ENCODE data around the gene GSTM4. TPM values are rescaled to one million over a fixed set of nuclear protein-coding genes. Genes with fewer than 3 reads are reported as not detected.

Gene GSTM4
- total RNA-seq, 1 experiment from 2014 or later: 7.7 TPM

DNA sequence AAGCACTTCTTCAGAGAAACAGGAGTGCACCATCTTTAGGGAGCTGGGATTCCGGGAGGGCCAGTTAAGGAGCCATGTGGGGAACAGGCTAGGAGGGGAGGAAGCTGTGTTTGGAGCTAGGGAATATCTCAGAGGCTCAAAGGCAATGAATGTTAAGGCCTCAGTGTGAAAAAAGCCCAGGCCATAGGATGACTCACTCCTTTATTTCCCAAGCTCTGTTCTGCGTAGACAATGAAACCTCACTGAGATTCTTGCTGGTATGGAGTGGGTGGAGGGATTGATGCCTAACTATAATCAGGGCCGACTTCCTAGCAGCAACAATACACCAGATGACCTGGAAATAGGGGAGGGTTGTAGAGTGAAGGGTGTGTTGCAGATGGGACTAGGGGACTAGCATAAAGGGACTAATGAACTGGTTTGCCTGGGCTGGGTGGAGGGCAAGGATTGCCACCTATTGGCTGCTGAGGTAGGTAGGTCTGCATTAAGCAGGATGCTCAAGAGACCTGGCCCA lies 38.6 kb upstream of the GSTM4 start:
- Histone ChIP-seq H3K9ac (ENCODE audit: low read length) (peak overlapping the region; percentile 23; the same call in 1 of the 2 replicates), H3K9me3 (ENCODE audit: low read length) (no peaks in the 10 kb centered on the region), H3K27ac (ENCODE audit: low read length) (peak overlapping the region; percentile 76), H3K79me2 (ENCODE audit: low read length) (peaks cover 27% of the 10 kb centered on the region), H3K4me1 (ENCODE audit: low read length) (peaks cover 67% of the 10 kb centered on the region), H3K9me2 (replicated peaks; ENCODE audit: insufficient read depth, low read length) (no peaks in the 10 kb centered on the region), H3K4me3 (ENCODE audit: low read length) (no peak overlapping the region), H3K4me2 (ENCODE audit: low read depth, low read length, poor library complexity, severe bottlenecking) (peak overlapping the region; percentile 97), H2AFZ (ENCODE audit: low read length) (no peak overlapping the region), H3K27me3 (ENCODE audit: low read length) (no peaks in the 10 kb centered on the region), H4K20me1 (ENCODE audit: insufficient read depth, low read depth, low read length) (peaks cover 9% of the 10 kb centered on the region; the same call in 1 of the 2 replicates), H3K36me3 (ENCODE audit: insufficient read depth, low read length) (no peaks in the 10 kb centered on the region)
- peak; percentile 75 for DNase-seq

- Histone ChIP-seq H3K4me1 (ENCODE audit: low read length) (peaks cover 82% of the 10 kb centered on the region), H3K9ac (ENCODE audit: low read length) (peak overlapping the region; percentile 92), H3K79me2 (ENCODE audit: low read length) (peaks cover 43% of the 10 kb centered on the region)
Observed at GRCh38 chr1:109618661-109619575, 37.0 kb upstream of the GSTM4 start.

GRCh38 chr1:109619576-109620400 lies 36.1 kb upstream of the GSTM4 start, which contains the start of the genes AMPD2 and GNAT2:
TSS of gene AMPD2 (plus strand) at chr1:109619837. CDS start at chr1:109621176, 1,339 bp downstream.
TSS of gene GNAT2 (minus strand) at chr1:109619616. CDS start at chr1:109612870, 6,746 bp downstream.
- Histone ChIP-seq H2AFZ (ENCODE audit: low read length) (peak within 1 kb of the TSS; percentile 81; the same call in 1 of the 2 replicates), H3K4me1 (ENCODE audit: low read length) (peaks cover 82% of the 10 kb centered on the region), H3K9me2 (replicated peaks; ENCODE audit: insufficient read depth, low read length) (no peaks in the 10 kb centered on the region), H3K4me2 (ENCODE audit: low read depth, low read length, poor library complexity, severe bottlenecking) (peak within 1 kb of the TSS; percentile 97), H3K27ac (ENCODE audit: low read length) (peak within 1 kb of the TSS; percentile 76), H3K36me3 (ENCODE audit: insufficient read depth, low read length) (no peaks in the 10 kb centered on the region), H3K4me3 (ENCODE audit: low read length) (peak within 1 kb of the TSS; percentile 92), H4K20me1 (ENCODE audit: insufficient read depth, low read depth, low read length) (peaks cover 14% of the 10 kb centered on the region; the same call in 1 of the 2 replicates), H3K27me3 (ENCODE audit: low read length) (no peaks in the 10 kb centered on the region), H3K79me2 (ENCODE audit: low read length) (peaks cover 50% of the 10 kb centered on the region), H3K9me3 (ENCODE audit: low read length) (no peaks in the 10 kb centered on the region), H3K9ac (ENCODE audit: low read length) (peak within 1 kb of the TSS; percentile 92)
- peak; percentile 94 for DNase-seq

More at GRCh38 chr1:109618661-109619575, 37.0 kb upstream of the GSTM4 start:
- H3K27ac ChIP-seq (ENCODE audit: low read length): peak overlapping the region; percentile 76
- no peaks in the 10 kb centered on the region for H3K27me3 ChIP-seq (ENCODE audit: low read length)
- H4K20me1 ChIP-seq (ENCODE audit: insufficient read depth, low read depth, low read length): peaks cover 13% of the 10 kb centered on the region; the same call in 1 of the 2 replicates
- H3K9me3 ChIP-seq (ENCODE audit: low read length): no peaks in the 10 kb centered on the region
- H3K4me3 ChIP-seq (ENCODE audit: low read length): peak overlapping the region; percentile 92
- no peaks in the 10 kb centered on the region for H3K9me2 ChIP-seq (replicated peaks; ENCODE audit: insufficient read depth, low read length)
- H2AFZ ChIP-seq (ENCODE audit: low read length): peak overlapping the region; percentile 22; the same call in 1 of the 2 replicates
- DNase-seq: no peak
- H3K36me3 ChIP-seq (ENCODE audit: insufficient read depth, low read length): no peaks in the 10 kb centered on the region
- H3K4me2 ChIP-seq (ENCODE audit: low read depth, low read length, poor library complexity, severe bottlenecking): peak overlapping the region; percentile 97

GRCh38 chr1:109620401-109620791 lies 35.5 kb upstream of the GSTM4 start:
- H3K9ac ChIP-seq (ENCODE audit: low read length): peak overlapping the region; percentile 92
- peak overlapping the region; percentile 76 for H3K27ac ChIP-seq (ENCODE audit: low read length)
- no peaks in the 10 kb centered on the region for H3K9me3 ChIP-seq (ENCODE audit: low read length)
- H2AFZ ChIP-seq (ENCODE audit: low read length): no peak overlapping the region
- H3K79me2 ChIP-seq (ENCODE audit: low read length): peaks cover 56% of the 10 kb centered on the region
- H4K20me1 ChIP-seq (ENCODE audit: insufficient read depth, low read depth, low read length): peaks cover 19% of the 10 kb centered on the region; the same call in 1 of the 2 replicates
- H3K4me3 ChIP-seq (ENCODE audit: low read length): peak overlapping the region; percentile 92
- DNase-seq: no peak
- H3K36me3 ChIP-seq (ENCODE audit: insufficient read depth, low read length): no peaks in the 10 kb centered on the region
- H3K27me3 ChIP-seq (ENCODE audit: low read length): no peaks in the 10 kb centered on the region
- H3K4me1 ChIP-seq (ENCODE audit: low read length): peaks cover 82% of the 10 kb centered on the region
- no peaks in the 10 kb centered on the region for H3K9me2 ChIP-seq (replicated peaks; ENCODE audit: insufficient read depth, low read length)
- peak overlapping the region; percentile 97 for H3K4me2 ChIP-seq (ENCODE audit: low read depth, low read length, poor library complexity, severe bottlenecking)

DNA sequence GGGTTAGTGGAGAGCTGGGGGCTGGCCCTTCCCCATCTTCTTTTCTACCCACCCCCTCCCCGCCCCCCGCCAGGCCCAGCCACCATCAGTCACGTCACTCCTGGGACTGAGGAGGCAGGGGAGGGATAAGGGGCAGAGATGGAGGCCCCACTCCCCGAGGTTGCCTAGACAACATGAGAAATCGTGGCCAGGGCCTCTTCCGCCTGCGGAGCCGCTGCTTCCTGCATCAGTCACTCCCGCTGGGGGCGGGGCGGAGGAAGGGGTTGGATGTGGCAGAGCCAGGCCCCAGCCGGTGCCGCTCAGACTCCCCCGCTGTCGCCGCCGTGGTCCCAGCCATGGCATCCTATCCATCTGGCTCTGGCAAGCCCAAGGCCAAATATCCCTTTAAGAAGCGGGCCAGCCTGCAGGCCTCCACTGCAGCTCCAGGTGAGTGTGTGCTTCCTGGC lies 35.0 kb upstream of the GSTM4 start:
- Histone ChIP-seq H3K4me1 (ENCODE audit: low read length) (peaks cover 79% of the 10 kb centered on the region), H3K9ac (ENCODE audit: low read length) (peak overlapping the region; percentile 92), H3K9me3 (ENCODE audit: low read length) (no peaks in the 10 kb centered on the region), H4K20me1 (ENCODE audit: insufficient read depth, low read depth, low read length) (peaks cover 24% of the 10 kb centered on the region; the same call in 1 of the 2 replicates), H3K9me2 (replicated peaks; ENCODE audit: insufficient read depth, low read length) (no peaks in the 10 kb centered on the region), H3K79me2 (ENCODE audit: low read length) (peaks cover 61% of the 10 kb centered on the region), H3K4me2 (ENCODE audit: low read depth, low read length, poor library complexity, severe bottlenecking) (peak overlapping the region; percentile 97), H3K4me3 (ENCODE audit: low read length) (peak overlapping the region; percentile 92), H3K27me3 (ENCODE audit: low read length) (no peaks in the 10 kb centered on the region), H3K27ac (ENCODE audit: low read length) (peak overlapping the region; percentile 93), H2AFZ (ENCODE audit: low read length) (no peak overlapping the region), H3K36me3 (ENCODE audit: insufficient read depth, low read length) (no peaks in the 10 kb centered on the region)
- peak; percentile 98 for DNase-seq

DNA sequence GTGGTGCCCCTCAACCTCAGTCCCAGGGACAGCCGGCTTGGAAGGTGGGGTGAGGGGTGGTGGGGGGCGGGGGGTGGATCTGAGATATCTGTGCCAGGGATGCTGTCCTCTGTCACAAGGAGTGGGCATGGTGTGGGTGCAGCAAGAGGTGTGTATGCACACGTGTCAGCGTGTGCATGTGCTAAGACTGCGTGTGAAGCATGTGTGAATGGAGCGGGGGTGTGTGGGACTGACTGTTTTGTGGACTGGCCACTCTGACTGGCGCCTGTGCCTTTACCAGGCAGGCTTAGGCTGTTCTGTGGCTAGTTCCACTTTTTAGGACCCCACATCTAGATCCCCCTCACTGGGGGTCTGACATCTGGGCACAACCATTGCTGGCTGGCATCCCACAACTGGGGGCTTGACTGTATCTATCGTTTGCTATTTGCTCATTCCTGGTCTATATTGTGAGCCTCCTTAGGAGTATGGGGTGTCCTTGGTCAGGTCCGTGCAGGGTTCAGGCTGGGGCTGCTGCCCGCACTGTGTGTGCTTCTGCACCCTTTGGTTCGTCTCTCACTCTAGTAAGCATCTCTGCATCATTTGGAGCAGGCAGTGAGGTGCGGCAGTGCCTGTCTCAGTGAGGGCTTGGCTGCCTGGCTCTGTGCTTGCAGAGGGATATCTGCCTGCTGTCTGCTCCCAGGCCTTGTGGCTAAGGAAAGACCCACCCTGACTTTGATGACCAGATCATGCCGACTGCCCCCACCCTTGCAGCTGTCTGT lies 34.3 kb upstream of the GSTM4 start:
- Histone ChIP-seq H3K9me2 (replicated peaks; ENCODE audit: insufficient read depth, low read length) (no peaks in the 10 kb centered on the region), H3K27ac (ENCODE audit: low read length) (peak overlapping the region; percentile 93; the same call in 1 of the 2 replicates), H3K9ac (ENCODE audit: low read length) (peak overlapping the region; percentile 92), H3K79me2 (ENCODE audit: low read length) (peaks cover 63% of the 10 kb centered on the region), H4K20me1 (ENCODE audit: insufficient read depth, low read depth, low read length) (peaks cover 24% of the 10 kb centered on the region; the same call in 1 of the 2 replicates), H3K4me2 (ENCODE audit: low read depth, low read length, poor library complexity, severe bottlenecking) (peak overlapping the region; percentile 97), H2AFZ (ENCODE audit: low read length) (no peak overlapping the region), H3K27me3 (ENCODE audit: low read length) (no peaks in the 10 kb centered on the region), H3K4me1 (ENCODE audit: low read length) (peaks cover 73% of the 10 kb centered on the region), H3K36me3 (ENCODE audit: insufficient read depth, low read length) (no peaks in the 10 kb centered on the region), H3K9me3 (ENCODE audit: low read length) (no peaks in the 10 kb centered on the region), H3K4me3 (ENCODE audit: low read length) (peak overlapping the region; percentile 92)
- DNase-seq: no peak

DNA sequence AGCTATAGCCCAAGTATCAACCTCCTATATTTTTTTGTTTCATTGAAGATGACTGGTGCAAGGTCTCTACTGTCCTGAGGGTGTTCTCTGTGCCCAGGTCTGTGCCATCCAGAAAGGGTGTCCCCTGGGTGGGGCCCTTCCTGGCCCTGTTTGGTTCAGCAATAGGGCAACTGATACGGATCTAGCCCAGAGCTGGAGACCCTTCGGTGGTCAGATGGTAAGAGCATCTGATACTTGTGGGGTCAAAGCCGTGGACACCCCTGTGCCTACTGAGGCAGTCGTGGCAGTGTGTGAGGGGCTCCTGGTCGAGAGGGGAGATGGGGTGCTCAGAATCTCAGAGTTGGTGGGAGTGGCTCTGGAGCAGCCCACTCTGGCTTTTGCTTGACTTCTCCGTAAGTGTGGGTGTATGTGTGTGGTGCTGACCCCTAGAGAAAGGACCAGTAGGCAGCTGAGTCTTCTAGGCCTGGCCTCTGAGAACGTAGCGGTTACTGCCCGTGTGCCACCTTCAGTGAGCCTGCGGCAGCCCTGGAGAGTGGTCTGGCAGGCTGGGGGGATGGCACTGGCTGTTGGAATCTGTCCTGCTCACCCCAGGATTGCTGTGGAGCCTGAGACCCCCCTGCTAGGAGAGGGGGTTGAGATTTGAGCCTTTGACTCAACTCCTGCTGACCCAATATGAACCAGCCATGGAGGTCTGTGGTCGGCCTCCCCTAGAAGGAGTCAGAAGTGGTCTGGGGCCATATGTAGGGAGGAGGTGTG lies 33.6 kb upstream of the GSTM4 start:
- DNase-seq: no peak
- no peaks in the 10 kb centered on the region for H3K27me3 ChIP-seq (ENCODE audit: low read length)
- H3K79me2 ChIP-seq (ENCODE audit: low read length): peaks cover 63% of the 10 kb centered on the region
- peaks cover 24% of the 10 kb centered on the region; the same call in 1 of the 2 replicates for H4K20me1 ChIP-seq (ENCODE audit: insufficient read depth, low read depth, low read length)
- peak overlapping the region; percentile 97 for H3K4me2 ChIP-seq (ENCODE audit: low read depth, low read length, poor library complexity, severe bottlenecking)
- peak overlapping the region; percentile 92 for H3K9ac ChIP-seq (ENCODE audit: low read length)
- no peaks in the 10 kb centered on the region for H3K9me2 ChIP-seq (replicated peaks; ENCODE audit: insufficient read depth, low read length)
- no peak overlapping the region for H2AFZ ChIP-seq (ENCODE audit: low read length)
- peaks cover 65% of the 10 kb centered on the region for H3K4me1 ChIP-seq (ENCODE audit: low read length)
- peak overlapping the region; percentile 93 for H3K27ac ChIP-seq (ENCODE audit: low read length)
- H3K4me3 ChIP-seq (ENCODE audit: low read length): peak overlapping the region; percentile 92
- no peaks in the 10 kb centered on the region for H3K9me3 ChIP-seq (ENCODE audit: low read length)
- no peaks in the 10 kb centered on the region for H3K36me3 ChIP-seq (ENCODE audit: insufficient read depth, low read length)

All from Karpas-422 (cell line).